Esophagus squamous epithelium (tissue), 4 donors: Measurements from ENCODE around the gene LRRC3B.

Source experiments
- CTCF ChIP-seq, 6 experiments: fragments of 450-650 bp in 4 of 6; fragments of 200-600 bp in 2 of 6; sonication (generic) in 2 of 6; IDR thresholded peaks; one replicate each; pipeline ENCODE4 v1.5.1; 2016 to 2019; ENCODE audit warnings: antibody characterized with exemption in 6 of 6, mild to moderate bottlenecking in 4 of 6, moderate library complexity in 4 of 6
- POLR2A ChIP-seq, 4 donors: fragments of 450-650 bp; IDR thresholded peaks; one replicate each; pipeline ENCODE4 v1.6.1; 2017; ENCODE audit warnings: antibody characterized with exemption in 4 of 4, mild to moderate bottlenecking in 4 of 4, moderate library complexity in 3 of 4

GRCh38 chr3:26589678-26590077 is 32.9 kb upstream of the LRRC3B start:
- TF ChIP-seq CTCF (IDR thresholded peaks at IDR 0.05) (no peak), POLR2A (IDR thresholded peaks at IDR 0.05) (no peak)
